GM18498 (cell line): ENCODE data around the gene CHID1.

Experiments used
- ATAC-seq: cut with Tn5 transposase; IDR thresholded peaks from one replicate; pipeline ENCODE4 v1.9.1; 2021; ENCODE audit warnings: mild to moderate bottlenecking, moderate library complexity; ENCODE audit not compliant: unreplicated experiment

Gene CHID1

GRCh38 chr11:910044-910588 lies 494 bp downstream of the CHID1 start:
- peak; percentile 12 for ATAC-seq

GRCh38 chr11:909406-909805 lies 1.2 kb downstream of the CHID1 start:
- no peak for ATAC-seq

- ATAC-seq, result no peak
These were observed 2.3 kb downstream of the CHID1 start for GRCh38 chr11:908273-908672.

GRCh38 chr11:907668-908067 lies 2.9 kb downstream of the CHID1 start:
- no peak for ATAC-seq

- no peak for ATAC-seq
These were observed 4.7 kb downstream of the CHID1 start for GRCh38 chr11:905952-906351.

GRCh38 chr11:904380-904779 lies 6.2 kb downstream of the CHID1 start:
- no peak for ATAC-seq

GRCh38 chr11:901452-902061 lies 9.1 kb downstream of the CHID1 start:
- no peak for ATAC-seq

GRCh38 chr11:900545-900944 lies 10.1 kb downstream of the CHID1 start:
- no peak for ATAC-seq

GRCh38 chr11:899724-900123 lies 10.9 kb downstream of the CHID1 start:
- no peak for ATAC-seq

- ATAC-seq, result no peak
These were observed 11.9 kb downstream of the CHID1 start for GRCh38 chr11:898540-899190.

GRCh38 chr11:898143-898511 lies 12.5 kb downstream of the CHID1 start:
- no peak for ATAC-seq

GRCh38 chr11:897253-898142 lies 13.1 kb downstream of the CHID1 start:
- no peak for ATAC-seq

- ATAC-seq, result no peak
These were observed 15.1 kb downstream of the CHID1 start for GRCh38 chr11:895331-896110.

GRCh38 chr11:894575-895201 lies 15.9 kb downstream of the CHID1 start:
- no peak for ATAC-seq

- no peak for ATAC-seq
These were observed 17.5 kb downstream of the CHID1 start for GRCh38 chr11:893008-893654.

- no peak for ATAC-seq
These were observed 19.6 kb downstream of the CHID1 start for GRCh38 chr11:890794-891540.

- no peak for ATAC-seq
These were observed 20.7 kb downstream of the CHID1 start for GRCh38 chr11:889687-890475.

GRCh38 chr11:889257-889656 lies 21.4 kb downstream of the CHID1 start:
- no peak for ATAC-seq
